Measurements from ENCODE around the gene ROPN1L. TPM values are rescaled to one million over a fixed set of nuclear protein-coding genes. Genes with fewer than 3 reads are reported as not detected.

Gene ROPN1L
- total RNA-seq, 3 donors from 2014 or later (not counting 1 experiment from before 2014, with no cell fraction given): 1.2 to 5.2 (median 4.3) TPM

GRCh38 chr5:10424124-10424731 lies 17.5 kb upstream of the ROPN1L start:
- ATAC-seq: peak; percentile 50 to 73 (median 66)
- no peak overlapping the region for H3K27ac Mint-ChIP-seq

GRCh38 chr5:10427201-10427600 lies 14.5 kb upstream of the ROPN1L start:
- Histone ChIP-seq H3K4me3 (ENCODE audit: low read length) (no peak overlapping the region), H3K36me3 (ENCODE audit: control insufficient read depth, insufficient read depth, low read length) (peaks cover 57% of the 10 kb centered on the region), H3K27me3 (ENCODE audit: control insufficient read depth, insufficient read depth, low read length) (no peaks in the 10 kb centered on the region), H3K27ac (ENCODE audit: low read length) (no peak overlapping the region), H3K4me1 (ENCODE audit: control insufficient read depth, insufficient read depth, low read length) (no peaks in the 10 kb centered on the region), H3K9me3 (ENCODE audit: control insufficient read depth, insufficient read depth, low read length) (no peaks in the 10 kb centered on the region)
- DNase-seq: no peak
- Mint-ChIP-seq H3K27ac (peak overlapping the region in 1 of 2 donors; percentile 27), H3K36me3 (peaks cover 26% of the 10 kb centered on the region), H3K4me3 (no peak overlapping the region), H3K4me1 (peaks cover 13 to 14% of the 10 kb centered on the region in 2 donors), H3K27me3 (ENCODE audit: low read depth in 2 of 2) (no peaks in the 10 kb centered on the region), H3K9me3 (no peaks in the 10 kb centered on the region)
- intact Hi-C loops (cut with micrococcal nuclease): no loop called here
- no peak for ATAC-seq
- 97% methylated on average over 2 of the region's 2 CpGs for WGBS (ENCODE audit: insufficient coverage)
- TF ChIP-seq CTCF (IDR thresholded peaks at IDR 0.05): no peak

More at GRCh38 chr5:10424124-10424731, 17.5 kb upstream of the ROPN1L start:
- Mint-ChIP-seq H3K27me3 (ENCODE audit: low read depth in 2 of 2) (no peaks in the 10 kb centered on the region), H3K9me3 (no peaks in the 10 kb centered on the region), H3K4me3 (no peak overlapping the region), H3K36me3 (peaks cover 19% of the 10 kb centered on the region), H3K4me1 (peaks cover 26% of the 10 kb centered on the region in 2 donors)
- intact Hi-C loops (cut with micrococcal nuclease): loop anchor here (1.0 kb wide), 1 partner anchor 140 kb away; no protein-coding TSS in a partner anchor
- no peaks in the 10 kb centered on the region for H3K9me3 ChIP-seq (ENCODE audit: control insufficient read depth, insufficient read depth, low read length)
- peak in 1 of 2 donors; percentile 51 for DNase-seq
- H3K4me3 ChIP-seq (ENCODE audit: low read length): no peak overlapping the region
- TF ChIP-seq CTCF (IDR thresholded peaks at IDR 0.05): peak; percentile 47
- H3K36me3 ChIP-seq (ENCODE audit: control insufficient read depth, insufficient read depth, low read length): peaks cover 53% of the 10 kb centered on the region
- no peaks in the 10 kb centered on the region for H3K27me3 ChIP-seq (ENCODE audit: control insufficient read depth, insufficient read depth, low read length)
- H3K4me1 ChIP-seq (ENCODE audit: control insufficient read depth, insufficient read depth, low read length): no peaks in the 10 kb centered on the region
- WGBS (ENCODE audit: insufficient coverage): 76% methylated on average over 4 of the region's 6 CpGs
- H3K27ac ChIP-seq (ENCODE audit: low read length): no peak overlapping the region

GRCh38 chr5:10427978-10428377 lies 13.7 kb upstream of the ROPN1L start:
- Mint-ChIP-seq H3K27ac (no peak overlapping the region), H3K4me1 (peaks cover 6 to 8% of the 10 kb centered on the region in 2 donors), H3K4me3 (no peak overlapping the region), H3K27me3 (ENCODE audit: low read depth in 2 of 2) (no peaks in the 10 kb centered on the region), H3K36me3 (peaks cover 26% of the 10 kb centered on the region), H3K9me3 (no peaks in the 10 kb centered on the region)
- ATAC-seq: no peak
- no peak for DNase-seq
- Histone ChIP-seq H3K9me3 (ENCODE audit: control insufficient read depth, insufficient read depth, low read length) (no peaks in the 10 kb centered on the region), H3K4me1 (ENCODE audit: control insufficient read depth, insufficient read depth, low read length) (no peaks in the 10 kb centered on the region), H3K4me3 (ENCODE audit: low read length) (no peak overlapping the region), H3K36me3 (ENCODE audit: control insufficient read depth, insufficient read depth, low read length) (peaks cover 61% of the 10 kb centered on the region), H3K27me3 (ENCODE audit: control insufficient read depth, insufficient read depth, low read length) (no peaks in the 10 kb centered on the region), H3K27ac (ENCODE audit: low read length) (no peak overlapping the region)
- TF ChIP-seq CTCF (IDR thresholded peaks at IDR 0.05): no peak
- whole genome bisulfite sequencing (ENCODE audit: insufficient coverage): 90% methylated on average over 2 of the region's 2 CpGs
- intact Hi-C loops (cut with micrococcal nuclease): no loop called here

GRCh38 chr5:10431415-10431814 lies 10.3 kb upstream of the ROPN1L start:
- Histone ChIP-seq H3K4me3 (ENCODE audit: low read length) (no peak overlapping the region), H3K4me1 (ENCODE audit: control insufficient read depth, insufficient read depth, low read length) (no peaks in the 10 kb centered on the region), H3K27ac (ENCODE audit: low read length) (no peak overlapping the region), H3K36me3 (ENCODE audit: control insufficient read depth, insufficient read depth, low read length) (peaks cover 59% of the 10 kb centered on the region), H3K27me3 (ENCODE audit: control insufficient read depth, insufficient read depth, low read length) (no peaks in the 10 kb centered on the region), H3K9me3 (ENCODE audit: control insufficient read depth, insufficient read depth, low read length) (no peaks in the 10 kb centered on the region)
- Mint-ChIP-seq H3K27me3 (ENCODE audit: low read depth in 2 of 2) (no peaks in the 10 kb centered on the region), H3K4me3 (no peak overlapping the region), H3K4me1 (peaks cover 6 to 9% of the 10 kb centered on the region in 2 donors), H3K27ac (peak overlapping the region in 1 of 2 donors; percentile 0), H3K36me3 (peaks cover 29% of the 10 kb centered on the region), H3K9me3 (no peaks in the 10 kb centered on the region)
- no peak for ATAC-seq
- no peak for TF ChIP-seq CTCF (IDR thresholded peaks at IDR 0.05)
- 92% methylated on average over 1 of the region's 1 CpG for WGBS (ENCODE audit: insufficient coverage)
- DNase-seq: no peak
- intact Hi-C loops (cut with micrococcal nuclease): no loop called here

Data from natural killer cell (primary cell).